ACHN (cell line): ENCODE results near the gene PFN3.

ENCODE experiments used
- DNase-seq: peaks from one replicate; pipeline ENCODE4 v3.0.0-alpha.2; 2015
- in situ Hi-C: cut with HindIII; loops from 2 replicates; pipeline ENCODE4 v1.10.0; 2017; ENCODE audit warnings: low sequenced_read_pairs, low pct_ligation_motif_present, low pct_unique_long_range_greater_than_20kb

PFN3 gene

DNA sequence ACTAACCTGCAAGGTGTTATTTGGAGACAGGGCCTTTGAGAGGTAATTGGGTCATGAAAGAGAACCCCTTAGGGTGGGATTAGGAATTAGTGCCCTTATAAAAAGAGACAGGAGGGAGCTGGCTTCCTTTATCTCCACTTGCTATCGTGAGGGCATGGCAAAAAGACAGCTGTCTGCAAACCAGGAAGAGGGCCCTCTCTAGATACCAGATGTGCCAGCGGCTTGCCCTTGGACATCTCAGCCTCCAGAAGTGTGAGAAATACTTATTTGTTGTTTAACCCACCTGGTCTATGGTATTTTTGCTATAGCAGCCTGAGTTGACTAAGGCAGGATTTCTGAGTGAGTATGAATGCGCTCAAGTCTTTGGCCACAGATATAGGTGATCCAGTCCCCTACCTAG lies 43.7 kb downstream of the PFN3 start:
- no peak for DNase-seq
- in situ Hi-C loops = no loop called here

DNA sequence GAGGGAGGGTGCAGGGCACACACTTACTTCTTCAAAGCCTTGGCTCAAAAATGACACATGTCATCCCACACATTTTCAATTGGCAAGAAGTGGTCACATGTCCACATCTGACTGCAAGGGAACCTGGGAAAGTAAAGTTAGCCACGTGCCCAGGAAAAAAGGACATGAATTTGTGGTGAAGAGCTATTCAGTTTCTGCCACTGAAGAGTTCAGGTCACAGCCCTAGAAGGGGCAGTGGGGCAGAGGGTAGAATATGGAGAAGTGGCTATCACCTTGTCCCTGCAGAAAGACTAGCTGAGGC lies 44.6 kb downstream of the PFN3 start:
- DNase-seq = no peak
- in situ Hi-C loops = no loop called here

DNA sequence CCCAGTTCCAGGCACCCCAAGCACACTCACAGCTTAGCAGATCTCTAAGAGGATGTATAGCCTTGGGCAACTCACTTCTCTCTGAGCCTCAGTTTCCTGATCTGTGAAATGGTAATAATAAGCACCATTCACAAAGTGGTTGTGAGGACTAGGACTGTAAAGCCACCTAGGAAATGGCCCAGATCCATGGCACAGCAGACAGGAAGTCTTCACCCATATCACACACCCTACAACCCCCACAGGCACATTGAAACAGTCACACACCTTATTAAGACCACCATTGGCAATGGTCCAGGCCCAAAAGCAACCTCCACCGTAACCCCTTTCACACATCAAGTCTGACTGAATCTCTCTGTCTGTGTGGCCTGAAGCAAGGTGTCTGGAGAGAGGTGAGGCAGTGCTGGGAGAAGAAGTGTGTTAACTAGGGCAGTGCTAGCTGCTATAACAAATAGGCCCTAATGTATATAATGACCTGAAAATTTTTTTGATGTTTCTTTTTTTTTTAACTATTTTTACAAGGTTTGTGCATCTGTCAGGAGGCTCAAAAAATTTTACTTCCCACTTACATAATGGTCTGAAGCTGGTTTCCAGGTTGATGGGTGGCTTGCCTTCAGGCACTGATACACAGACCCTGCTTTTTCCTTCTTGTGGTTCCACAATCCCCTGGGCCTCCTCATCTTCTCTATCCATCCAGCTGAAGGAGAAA lies 45.1 kb downstream of the PFN3 start:
- in situ Hi-C loops = no loop called here
- DNase-seq = no peak

- DNase-seq = no peak
- in situ Hi-C loops = no loop called here
These were observed 45.8 kb downstream of the PFN3 start for GRCh38 chr5:177354711-177355110.

DNA sequence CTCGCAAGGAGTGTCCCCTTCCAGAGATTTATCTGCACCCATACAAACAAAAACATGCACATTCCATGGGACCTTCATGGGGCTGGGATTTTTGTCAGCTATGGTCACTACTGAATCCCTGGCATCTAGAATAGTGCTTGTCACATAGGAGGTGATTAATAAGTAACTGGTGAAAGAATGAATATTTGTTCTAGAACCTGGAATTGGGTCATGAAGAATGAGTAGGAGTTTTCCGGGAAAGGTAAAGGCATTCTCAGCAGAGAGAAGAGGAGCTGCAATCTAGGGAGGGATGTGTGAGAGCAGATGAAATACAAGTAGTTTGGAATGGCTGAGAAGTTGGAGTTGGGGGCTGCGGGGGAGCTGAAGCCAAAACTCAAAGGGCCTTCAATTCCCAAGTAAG lies 46.2 kb downstream of the PFN3 start:
- in situ Hi-C loops = no loop called here
- no peak for DNase-seq

DNA sequence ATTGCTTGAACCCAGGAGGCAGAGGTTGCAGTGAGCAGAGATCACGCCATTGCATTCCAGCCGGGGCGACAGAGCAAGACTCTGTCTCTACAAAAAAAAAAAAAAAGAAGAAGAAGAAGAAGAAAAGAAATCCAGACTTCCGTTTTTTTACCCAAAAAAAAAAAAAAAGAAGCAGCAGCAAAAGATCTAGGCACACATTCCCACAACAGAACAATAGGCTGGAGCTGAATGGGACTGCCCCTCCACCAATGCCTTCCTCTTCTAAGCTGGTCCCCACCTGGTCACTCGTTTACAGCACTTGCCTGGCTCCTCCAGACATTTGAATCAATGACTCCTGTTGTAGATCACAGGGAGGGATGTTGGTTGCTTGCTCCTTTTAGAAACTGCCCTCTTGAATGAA lies 47.4 kb downstream of the PFN3 start:
- no peak for DNase-seq
- in situ Hi-C loops = no loop called here

DNA sequence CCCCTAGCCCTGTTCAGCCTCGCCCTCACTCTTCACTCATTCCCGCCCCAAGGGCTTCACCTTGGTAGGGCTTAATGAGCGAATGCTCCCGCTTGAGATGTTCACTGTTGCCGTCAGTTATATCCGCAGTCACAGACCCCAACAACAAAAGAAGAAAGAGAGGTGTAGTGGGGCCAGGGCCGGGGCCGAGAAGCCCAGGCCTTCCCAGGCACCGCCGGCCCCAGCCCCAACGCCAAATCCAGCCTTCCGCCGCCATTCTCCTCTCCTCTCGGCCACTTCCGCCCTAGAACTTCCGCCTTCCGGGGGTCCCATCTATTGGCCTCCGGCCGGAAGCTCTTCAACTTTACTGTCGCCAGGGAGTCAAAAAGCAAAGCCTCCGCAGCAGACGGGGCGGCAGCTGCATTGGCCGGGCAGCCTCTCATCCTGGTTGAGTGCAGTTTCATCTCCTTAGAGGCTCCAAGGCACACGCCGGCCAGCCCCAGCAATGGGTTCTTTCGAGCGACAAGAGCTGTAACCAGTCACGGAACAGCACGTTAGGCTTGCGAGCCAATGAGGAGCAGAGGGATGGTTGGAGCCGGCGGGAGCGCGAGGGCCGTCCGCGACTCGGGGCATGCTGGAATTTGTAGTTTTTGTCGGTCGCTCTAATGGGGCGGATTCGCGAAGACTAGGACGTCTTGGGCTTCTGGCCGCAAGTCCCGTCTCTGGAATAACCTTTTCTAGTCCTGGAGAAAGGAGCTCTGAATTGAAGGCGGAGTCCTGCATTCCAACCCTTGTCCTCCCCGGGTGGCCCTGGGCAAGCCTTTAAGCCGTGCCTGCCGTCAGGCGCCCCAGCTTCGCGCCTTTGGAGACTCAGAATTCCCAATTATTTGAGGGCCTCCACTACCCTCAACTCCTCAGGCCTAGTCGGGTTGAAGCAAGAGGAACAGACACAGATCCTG lies 48.8 kb downstream of the PFN3 start, which contains the start of gene LMAN2:
LMAN2 (minus strand) TSS at position 277 of the 938 bp plus-strand sequence; CDS start at position 256, 21 bp downstream.
- DNase-seq = peak; percentile 93
- in situ Hi-C loops = no loop called here

DNA sequence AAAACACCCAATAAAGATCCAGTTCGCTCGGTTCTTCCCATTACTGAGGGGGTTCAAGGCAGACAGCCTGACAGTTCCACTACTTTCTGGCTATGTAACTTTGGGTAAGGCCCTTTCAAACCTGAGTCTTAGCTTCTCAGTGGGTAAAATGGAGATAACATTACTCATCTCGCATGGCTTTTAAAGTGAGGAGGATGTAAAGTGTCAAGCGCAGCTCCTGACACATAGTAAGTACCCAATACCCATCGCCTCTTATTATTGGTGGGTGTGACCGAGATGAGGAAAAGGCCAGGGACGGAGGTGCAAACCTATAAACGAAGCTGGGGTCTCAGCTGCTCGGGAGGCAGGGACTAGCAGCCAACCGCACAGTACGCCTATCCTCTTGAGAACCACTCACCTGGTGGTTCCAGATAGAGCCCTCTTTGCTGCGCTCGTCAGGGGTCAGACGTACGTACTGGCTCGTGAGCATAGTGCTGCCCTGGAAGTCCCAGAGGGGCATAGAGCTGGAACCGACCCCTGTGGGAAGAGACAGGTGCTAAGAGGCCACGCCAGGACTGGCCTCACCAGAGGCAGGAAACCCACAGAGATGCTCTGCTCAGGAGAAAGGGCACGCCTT lies 49.6 kb downstream of the PFN3 start:
- in situ Hi-C loops = no loop called here
- DNase-seq = no peak
